ENCODE results near the gene TNIP2.

TNIP2 gene

DNA sequence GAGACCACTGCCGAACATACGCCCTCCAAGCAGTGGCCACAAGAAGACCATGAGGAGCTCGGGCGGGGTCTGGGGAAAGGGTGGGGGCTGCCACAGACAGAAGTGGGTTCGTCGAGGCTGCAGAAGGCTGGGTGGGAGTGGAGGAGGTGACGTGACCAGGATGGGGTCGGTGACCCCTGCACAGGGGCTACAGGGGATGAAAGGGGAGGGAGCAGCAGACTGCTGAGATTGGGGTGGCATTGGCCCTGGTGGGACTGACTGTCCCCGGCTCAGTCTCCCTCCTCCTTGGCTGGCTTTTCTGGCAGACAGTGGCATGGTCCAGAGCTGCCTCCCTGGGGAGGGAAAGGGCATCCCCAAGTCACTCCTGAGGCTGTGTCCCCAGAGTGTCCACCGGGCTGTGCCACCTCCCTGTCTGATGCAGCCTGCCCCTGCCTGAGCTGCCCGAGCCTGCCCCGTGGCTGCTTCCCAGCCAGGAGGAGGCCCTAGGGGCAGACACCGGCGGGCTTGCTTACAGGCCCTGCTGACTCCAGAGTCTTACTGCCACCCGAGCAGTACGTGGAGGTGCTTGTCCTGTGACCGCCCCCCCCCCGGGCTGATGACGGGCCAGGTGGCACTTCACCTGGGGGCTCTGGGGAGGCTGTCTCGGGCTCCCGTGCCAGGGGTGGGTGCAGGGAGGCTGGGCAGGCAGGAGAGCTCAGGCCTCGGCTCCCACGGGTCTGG, 44.0 kb upstream of the TNIP2 start:
- H3K4me2 ChIP-seq (ENCODE audit: low read length, poor library complexity, severe bottlenecking): peak overlapping the region; percentile 26
- peaks cover 0 to 68% of the 10 kb centered on the region in 2 experiments for H3K36me3 ChIP-seq (ENCODE audit: control insufficient read depth in 1 of 2, insufficient read depth in 2 of 2, low read depth in 1 of 2, low read length in 2 of 2)
- H2BK15ac ChIP-seq (ENCODE audit: low read depth, poor library complexity, severe bottlenecking): peak overlapping the region; percentile 92
- no peaks in the 10 kb centered on the region for H3K9me3 ChIP-seq (ENCODE audit: control insufficient read depth, low read length)
- peaks cover 21% of the 10 kb centered on the region for H3K79me1 ChIP-seq (replicated peaks; ENCODE audit: low read length, poor library complexity, severe bottlenecking)
- H2BK5ac ChIP-seq (ENCODE audit: low read depth, low read length, poor library complexity, severe bottlenecking): peak overlapping the region; percentile 89
- 75% methylated on average over 21 of the region's 23 CpGs for WGBS
- no peak for DNase-seq
- peak overlapping the region in 1 of 2 experiments; percentile 90 for H3K23ac ChIP-seq (ENCODE audit: low read length in 2 of 2)
- no peak overlapping the region for H2AFZ ChIP-seq (ENCODE audit: low read depth, low read length)
- peak overlapping the region in 1 of 2 experiments; percentile 33 for H3K4me3 ChIP-seq (ENCODE audit: insufficient read depth in 1 of 2, low read depth in 1 of 2, low read length in 2 of 2)
- peak overlapping the region; percentile 92 for H4K8ac ChIP-seq (ENCODE audit: low read length)
- H3K4me1 ChIP-seq (ENCODE audit: control insufficient read depth, insufficient read depth, low read depth, low read length): peaks cover 83% of the 10 kb centered on the region
- H3K9ac ChIP-seq (ENCODE audit: low read length): peak overlapping the region; percentile 72
- H2AK5ac ChIP-seq (ENCODE audit: low read length, severe bottlenecking): peak overlapping the region; percentile 84
- no peaks in the 10 kb centered on the region for H3K27me3 ChIP-seq (ENCODE audit: control insufficient read depth in 1 of 2, insufficient read depth in 1 of 2, low read length in 2 of 2)
- peak overlapping the region; percentile 87 to 98 for H3K18ac ChIP-seq (ENCODE audit: low read depth in 1 of 2, low read length in 2 of 2)
- peak overlapping the region; percentile 99 for H4K91ac ChIP-seq (ENCODE audit: low read length)
- peak overlapping the region in 1 of 2 experiments; percentile 98 for H3K14ac ChIP-seq (ENCODE audit: low read length in 2 of 2)
- H3K4ac ChIP-seq (ENCODE audit: low read depth in 1 of 2, low read length in 2 of 2): peak overlapping the region; percentile 94 to 95
- H3K27ac ChIP-seq (ENCODE audit: low read length, poor library complexity, severe bottlenecking): peak overlapping the region; percentile 93
- peak overlapping the region; percentile 78 for H2BK120ac ChIP-seq (ENCODE audit: low read depth, low read length)
- H2BK12ac ChIP-seq (ENCODE audit: low read length in 2 of 2): peak overlapping the region; percentile 73 to 81

DNA sequence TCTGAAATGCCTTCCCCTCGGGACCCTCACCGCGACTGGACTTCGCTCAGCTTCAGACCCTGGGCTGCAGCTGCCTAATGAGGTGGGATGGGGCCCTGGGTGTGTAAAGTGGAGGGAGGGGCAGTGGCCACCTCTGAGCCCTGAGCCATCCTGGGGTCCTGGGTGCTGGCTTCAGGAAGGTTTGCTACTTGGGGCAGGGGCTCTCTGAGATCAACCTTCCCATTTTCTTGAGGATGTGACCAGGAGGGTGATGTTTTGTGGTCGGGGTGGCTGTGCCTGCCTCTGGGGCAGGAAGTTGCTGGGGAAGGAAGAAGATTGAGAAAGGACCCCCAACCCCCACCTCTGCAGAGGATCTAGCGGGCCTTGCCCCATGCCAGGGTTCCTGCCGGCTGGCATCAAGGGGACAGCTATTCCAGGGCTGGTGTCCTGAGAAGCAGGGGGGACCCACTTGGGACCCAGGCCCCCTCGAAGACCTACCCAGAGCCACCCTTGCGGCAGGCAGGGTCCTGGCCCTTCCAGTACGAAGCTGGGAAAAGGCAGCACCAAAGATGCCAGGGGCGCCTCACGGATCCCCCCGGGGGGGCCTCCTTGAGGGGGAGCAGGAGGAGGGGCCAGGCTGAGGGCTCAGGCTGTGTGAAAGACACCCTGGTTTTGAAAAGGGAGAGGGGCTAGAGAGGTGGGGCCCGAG, 43.2 kb upstream of the TNIP2 start:
- peak overlapping the region; percentile 81 for H4K8ac ChIP-seq (ENCODE audit: low read length)
- H3K79me1 ChIP-seq (replicated peaks; ENCODE audit: low read length, poor library complexity, severe bottlenecking): peaks cover 15% of the 10 kb centered on the region
- H2BK12ac ChIP-seq (ENCODE audit: low read length in 2 of 2): peak overlapping the region; percentile 81 to 84
- no peak overlapping the region for H3K23ac ChIP-seq (ENCODE audit: low read length in 2 of 2)
- no peak overlapping the region for H3K27ac ChIP-seq (ENCODE audit: low read length, poor library complexity, severe bottlenecking)
- peak overlapping the region; percentile 78 for H2BK120ac ChIP-seq (ENCODE audit: low read depth, low read length)
- H3K4me2 ChIP-seq (ENCODE audit: low read length, poor library complexity, severe bottlenecking): no peak overlapping the region
- H3K9ac ChIP-seq (ENCODE audit: low read length): no peak overlapping the region
- no peak for DNase-seq
- peak overlapping the region; percentile 84 for H2AK5ac ChIP-seq (ENCODE audit: low read length, severe bottlenecking)
- WGBS: 92% methylated on average over 14 of the region's 14 CpGs
- H3K4ac ChIP-seq (ENCODE audit: low read depth in 1 of 2, low read length in 2 of 2): peak overlapping the region; percentile 94 to 95
- no peak overlapping the region for H2AFZ ChIP-seq (ENCODE audit: low read depth, low read length)
- peak overlapping the region; percentile 99 for H4K91ac ChIP-seq (ENCODE audit: low read length)
- H3K27me3 ChIP-seq (ENCODE audit: control insufficient read depth in 1 of 2, insufficient read depth in 1 of 2, low read length in 2 of 2): no peaks in the 10 kb centered on the region
- H3K9me3 ChIP-seq (ENCODE audit: control insufficient read depth, low read length): no peaks in the 10 kb centered on the region
- peak overlapping the region in 1 of 2 experiments; percentile 55 for H3K14ac ChIP-seq (ENCODE audit: low read length in 2 of 2)
- H3K18ac ChIP-seq (ENCODE audit: low read depth in 1 of 2, low read length in 2 of 2): peak overlapping the region; percentile 87 to 98
- H2BK15ac ChIP-seq (ENCODE audit: low read depth, poor library complexity, severe bottlenecking): peak overlapping the region; percentile 82
- H2BK5ac ChIP-seq (ENCODE audit: low read depth, low read length, poor library complexity, severe bottlenecking): peak overlapping the region; percentile 9
- H3K36me3 ChIP-seq (ENCODE audit: control insufficient read depth in 1 of 2, insufficient read depth in 2 of 2, low read depth in 1 of 2, low read length in 2 of 2): peaks cover 0 to 60% of the 10 kb centered on the region in 2 experiments
- H3K4me3 ChIP-seq (ENCODE audit: insufficient read depth in 1 of 2, low read depth in 1 of 2, low read length in 2 of 2): no peak overlapping the region
- H3K4me1 ChIP-seq (ENCODE audit: control insufficient read depth, insufficient read depth, low read depth, low read length): peaks cover 83% of the 10 kb centered on the region

DNA sequence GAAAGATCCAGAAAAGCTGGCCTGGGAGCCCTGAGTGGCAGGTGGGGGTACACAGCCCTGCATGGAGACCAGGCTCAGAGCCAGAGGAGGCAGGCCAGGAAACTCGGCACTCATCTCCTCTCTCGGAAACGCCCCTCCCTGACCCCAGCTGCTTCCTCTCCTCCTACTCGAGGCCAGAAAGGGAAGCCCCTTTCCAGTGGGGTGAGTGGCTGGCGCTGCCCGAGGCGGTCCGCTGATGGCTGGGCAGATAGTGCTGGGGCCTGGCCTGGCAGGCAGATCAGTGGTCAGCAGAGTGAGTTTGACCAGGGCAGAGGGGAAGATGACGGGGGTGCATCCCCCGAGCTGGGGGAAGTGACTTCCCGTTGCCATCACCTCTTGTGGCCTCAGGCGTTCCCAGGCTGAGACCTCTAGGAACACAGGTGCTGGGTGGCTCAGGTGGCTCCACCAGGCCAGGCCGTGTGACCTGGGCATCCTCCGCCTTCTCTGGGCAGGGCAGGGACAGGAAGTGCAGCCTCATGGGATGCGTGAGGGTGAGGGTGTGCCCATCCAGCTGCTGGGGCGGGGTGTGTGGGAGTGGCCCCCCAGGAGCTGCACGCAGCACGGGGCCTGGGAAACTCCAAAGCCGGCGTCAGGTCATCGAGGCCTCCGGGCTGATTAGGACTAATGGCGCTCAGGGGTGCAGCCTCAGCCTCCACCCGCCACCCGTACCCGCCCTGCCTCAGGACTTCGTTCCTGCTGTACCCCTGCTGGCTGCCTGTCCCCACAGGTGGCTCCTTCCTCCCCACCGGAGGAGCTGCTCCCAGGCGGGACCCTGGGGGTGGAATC, 42.5 kb upstream of the TNIP2 start:
- Histone ChIP-seq H3K79me1 (replicated peaks; ENCODE audit: low read length, poor library complexity, severe bottlenecking) (peaks cover 9% of the 10 kb centered on the region), H3K23ac (ENCODE audit: low read length in 2 of 2) (no peak overlapping the region), H3K9ac (ENCODE audit: low read length) (no peak overlapping the region), H4K8ac (ENCODE audit: low read length) (peak overlapping the region; percentile 92), H3K27ac (ENCODE audit: low read length, poor library complexity, severe bottlenecking) (no peak overlapping the region), H2BK15ac (ENCODE audit: low read depth, poor library complexity, severe bottlenecking) (peak overlapping the region; percentile 83), H3K4me1 (ENCODE audit: control insufficient read depth, insufficient read depth, low read depth, low read length) (peaks cover 85% of the 10 kb centered on the region), H4K91ac (ENCODE audit: low read length) (peak overlapping the region; percentile 99), H2AK5ac (ENCODE audit: low read length, severe bottlenecking) (peak overlapping the region; percentile 84), H3K9me3 (ENCODE audit: control insufficient read depth, low read length) (no peaks in the 10 kb centered on the region), H2BK5ac (ENCODE audit: low read depth, low read length, poor library complexity, severe bottlenecking) (no peak overlapping the region), H2BK120ac (ENCODE audit: low read depth, low read length) (peak overlapping the region; percentile 58), H2AFZ (ENCODE audit: low read depth, low read length) (no peak overlapping the region), H3K14ac (ENCODE audit: low read length in 2 of 2) (peak overlapping the region in 1 of 2 experiments; percentile 55), H3K36me3 (ENCODE audit: control insufficient read depth in 1 of 2, insufficient read depth in 2 of 2, low read depth in 1 of 2, low read length in 2 of 2) (peaks cover 0 to 53% of the 10 kb centered on the region in 2 experiments), H3K4me3 (ENCODE audit: insufficient read depth in 1 of 2, low read depth in 1 of 2, low read length in 2 of 2) (no peak overlapping the region), H3K18ac (ENCODE audit: low read depth in 1 of 2, low read length in 2 of 2) (peak overlapping the region; percentile 67 to 87), H3K27me3 (ENCODE audit: control insufficient read depth in 1 of 2, insufficient read depth in 1 of 2, low read length in 2 of 2) (no peaks in the 10 kb centered on the region), H3K4me2 (ENCODE audit: low read length, poor library complexity, severe bottlenecking) (no peak overlapping the region), H2BK12ac (ENCODE audit: low read length in 2 of 2) (peak overlapping the region; percentile 81 to 84), H3K4ac (ENCODE audit: low read depth in 1 of 2, low read length in 2 of 2) (peak overlapping the region; percentile 17 to 95)
- peak; percentile 51 for DNase-seq
- WGBS: 81% methylated on average over 29 of the region's 29 CpGs
